RWPE1 (cell line): Measurements from ENCODE around the gene C1orf232.

Experiments used
- CTCF ChIA-PET: fragments of 350-600 bp; sonication (Branson Sonifier 250); formaldehyde crosslinking; extraction: SDS; loops from one replicate; lab custom pipeline; 2021; lab: Yijun Ruan, JAX
- POLR2A ChIA-PET: fragments of 400-600 bp; formaldehyde crosslinking; extraction: SDS; loops from one replicate; lab custom pipeline; 2020; ENCODE audit warnings: antibody characterized with exemption; ENCODE audit not compliant: low non-redundant PET; lab: Yijun Ruan, JAX
- DNase-seq: peaks from one replicate; pipeline ENCODE4 v3.0.0; 2012; ENCODE audit warnings: low spot score
- H3K27ac ChIP-seq: fragments of 450-650 bp; 2 replicates; pipeline ENCODE4 v1.5.1; 2017
- CTCF ChIP-seq: fragments of 450-650 bp; conservative IDR thresholded peaks from 2 replicates; pipeline ENCODE4 v1.5.1; 2017; ENCODE audit warnings: low read depth, mild to moderate bottlenecking

Gene C1orf232

GRCh38 chr1:26168410-26169197, at the start of gene C1orf232:
Gene C1orf232, minus strand, starts transcription at chr1:26168963. Its CDS starts 464 bp downstream, at chr1:26168499.
- CTCF ChIA-PET: interaction anchor here (0.5 to 0.7 kb wide), 3 partner anchors 64 to 402 kb away, joined by 3 to 4 read pairs (median 3); no protein-coding TSS in a partner anchor
- TF ChIP-seq CTCF: no peak
- DNase-seq: no peak
- POLR2A ChIA-PET: interaction anchor here (0.5 to 1.0 kb wide), 2 partner anchors 65 to 228 kb away, joined by 3 to 5 read pairs; partner anchors contain the start of gene CEP85
- H3K27ac ChIP-seq: peak within 1 kb of the TSS; percentile 55

- no peak for DNase-seq
- no peak for TF ChIP-seq CTCF
- H3K27ac ChIP-seq: no peak overlapping the region
- CTCF ChIA-PET: no interaction called here
- POLR2A ChIA-PET: no interaction called here
Observed at GRCh38 chr1:26215246-26215645, 46.5 kb upstream of the C1orf232 start.

- CTCF ChIA-PET: interaction anchor here (0.6 to 1.9 kb wide), 2 partner anchors 204 to 237 kb away, joined by 3 to 5 read pairs; no protein-coding TSS in a partner anchor
Observed at GRCh38 chr1:26213335-26213905, 44.7 kb upstream of the C1orf232 start.

GRCh38 chr1:26212726-26213125, 44.0 kb upstream of the C1orf232 start:
- no peak for DNase-seq
- ChIA-PET POLR2A (no interaction called here), CTCF (interaction anchor here (0.5 to 2.1 kb wide), 4 partner anchors 21 to 998 kb away, joined by 3 to 14 read pairs (median 6); partner anchors contain the start of gene CEP85)
- H3K27ac ChIP-seq: no peak overlapping the region
- no peak for TF ChIP-seq CTCF

More at GRCh38 chr1:26213335-26213905, 44.7 kb upstream of the C1orf232 start:
- POLR2A ChIA-PET: no interaction called here
- no peak overlapping the region for H3K27ac ChIP-seq
- no peak for TF ChIP-seq CTCF
- DNase-seq: no peak

GRCh38 chr1:26210147-26210870, 41.5 kb upstream of the C1orf232 start:
- ChIA-PET POLR2A (interaction anchor here (0.7 kb wide), 1 partner anchor 31 kb away, joined by 3 read pairs; no protein-coding TSS in a partner anchor), CTCF (interaction anchor here (0.7 to 2.1 kb wide), 2 partner anchors 13 to 23 kb away, joined by 3 to 14 read pairs; partner anchors contain the start of gene CEP85)
- no peak overlapping the region for H3K27ac ChIP-seq
- TF ChIP-seq CTCF: no peak
- no peak for DNase-seq
